Parathyroid adenoma (tissue), 2 donors: Measurements from ENCODE around the gene FSIP1.

Experiments
- H2AFZ ChIP-seq: fragments of 300-600 bp; sonication (generic); one replicate; pipeline ENCODE4 v1.7.0; 2017; ENCODE audit warnings: antibody characterized with exemption, mild to moderate bottlenecking
- H3K27ac ChIP-seq: fragments of 300-600 bp; sonication (generic); one replicate; pipeline ENCODE4 v1.7.0; 2017
- H3K27me3 ChIP-seq: fragments of 300-600 bp; sonication (generic); one replicate; pipeline ENCODE4 v1.7.0; 2017; ENCODE audit warnings: low read length; ENCODE audit not compliant: control insufficient read depth, insufficient read depth
- H3K36me3 ChIP-seq: fragments of 300-600 bp; sonication (generic); one replicate; pipeline ENCODE4 v1.7.0; 2017; ENCODE audit warnings: low read length; ENCODE audit not compliant: control insufficient read depth, insufficient read depth
- H3K4me1 ChIP-seq: fragments of 300-600 bp; sonication (generic); one replicate; pipeline ENCODE4 v1.7.0; 2017; ENCODE audit warnings: control low read depth
- H3K4me2 ChIP-seq: fragments of 300-600 bp; sonication (generic); one replicate; pipeline ENCODE4 v1.7.0; 2017; ENCODE audit warnings: low read length
- H3K4me3 ChIP-seq: fragments of 300-600 bp; sonication (generic); one replicate; pipeline ENCODE4 v1.7.0; 2017; ENCODE audit warnings: low read depth, low read length
- H3K79me2 ChIP-seq: fragments of 300-600 bp; sonication (generic); one replicate; pipeline ENCODE4 v1.7.0; 2017; ENCODE audit warnings: control low read depth
- H3K9ac ChIP-seq: fragments of 300-600 bp; sonication (generic); one replicate; pipeline ENCODE4 v1.7.0; 2017; ENCODE audit warnings: mild to moderate bottlenecking
- H3K9me3 ChIP-seq: fragments of 300-600 bp; sonication (generic); one replicate; pipeline ENCODE4 v1.7.0; 2017; ENCODE audit warnings: low read length; ENCODE audit not compliant: control insufficient read depth
- TF ChIP-seq, protein P1 (sequence below): fragments of 300-600 bp; sonication (generic); IDR thresholded peaks from one replicate; pipeline ENCODE4 v1.7.0; 2017; ENCODE audit warnings: antibody characterized with exemption, mild to moderate bottlenecking
- donor health status: primary hyperparathyroidism.

FSIP1 gene

DNA sequence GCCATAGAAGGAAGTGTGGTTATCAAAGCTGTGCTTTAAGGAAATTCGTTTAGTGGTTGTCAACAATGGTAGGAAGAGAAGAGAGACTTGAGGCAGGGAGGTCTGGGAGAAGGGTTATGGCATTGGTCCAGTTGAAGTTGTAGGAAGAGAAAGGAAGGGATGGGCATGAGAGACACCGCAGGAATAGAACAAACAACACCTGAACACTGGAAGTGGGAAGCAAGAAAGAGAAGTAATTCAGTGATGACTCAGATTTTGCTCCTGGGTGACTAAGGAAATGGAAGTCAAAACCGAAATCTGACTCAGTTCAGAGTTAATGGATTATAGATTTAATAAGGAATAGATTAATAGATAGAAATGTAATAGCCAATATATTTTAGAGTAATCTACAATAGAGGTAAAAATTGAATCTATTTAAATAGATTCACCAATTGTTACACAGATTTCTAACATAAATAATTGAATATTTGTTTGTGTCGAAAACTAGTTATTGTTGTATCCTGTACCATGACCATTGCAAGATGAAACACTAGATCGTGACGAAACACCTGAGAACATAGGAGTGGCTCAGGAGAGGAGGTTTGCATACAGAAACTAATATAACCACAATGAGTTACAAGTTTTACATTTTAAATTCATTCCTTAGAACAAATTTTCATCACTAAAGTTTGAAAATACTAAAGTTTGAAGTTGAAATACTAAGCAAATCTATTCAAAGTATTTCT is 165.7 kb downstream of the FSIP1 start:
- H3K36me3 ChIP-seq: no peaks in the 10 kb centered on the region
- H3K4me1 ChIP-seq: no peaks in the 10 kb centered on the region
- no peaks in the 10 kb centered on the region for H3K9me3 ChIP-seq
- no peak overlapping the region for H3K9ac ChIP-seq
- no peak overlapping the region for H2AFZ ChIP-seq
- H3K27ac ChIP-seq: no peak overlapping the region
- H3K79me2 ChIP-seq: no peaks in the 10 kb centered on the region
- no peak overlapping the region for H3K4me2 ChIP-seq
- TF ChIP-seq, protein P1, sequence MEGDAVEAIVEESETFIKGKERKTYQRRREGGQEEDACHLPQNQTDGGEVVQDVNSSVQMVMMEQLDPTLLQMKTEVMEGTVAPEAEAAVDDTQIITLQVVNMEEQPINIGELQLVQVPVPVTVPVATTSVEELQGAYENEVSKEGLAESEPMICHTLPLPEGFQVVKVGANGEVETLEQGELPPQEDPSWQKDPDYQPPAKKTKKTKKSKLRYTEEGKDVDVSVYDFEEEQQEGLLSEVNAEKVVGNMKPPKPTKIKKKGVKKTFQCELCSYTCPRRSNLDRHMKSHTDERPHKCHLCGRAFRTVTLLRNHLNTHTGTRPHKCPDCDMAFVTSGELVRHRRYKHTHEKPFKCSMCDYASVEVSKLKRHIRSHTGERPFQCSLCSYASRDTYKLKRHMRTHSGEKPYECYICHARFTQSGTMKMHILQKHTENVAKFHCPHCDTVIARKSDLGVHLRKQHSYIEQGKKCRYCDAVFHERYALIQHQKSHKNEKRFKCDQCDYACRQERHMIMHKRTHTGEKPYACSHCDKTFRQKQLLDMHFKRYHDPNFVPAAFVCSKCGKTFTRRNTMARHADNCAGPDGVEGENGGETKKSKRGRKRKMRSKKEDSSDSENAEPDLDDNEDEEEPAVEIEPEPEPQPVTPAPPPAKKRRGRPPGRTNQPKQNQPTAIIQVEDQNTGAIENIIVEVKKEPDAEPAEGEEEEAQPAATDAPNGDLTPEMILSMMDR: no peak
- H3K4me3 ChIP-seq: no peak overlapping the region
- no peaks in the 10 kb centered on the region for H3K27me3 ChIP-seq

DNA sequence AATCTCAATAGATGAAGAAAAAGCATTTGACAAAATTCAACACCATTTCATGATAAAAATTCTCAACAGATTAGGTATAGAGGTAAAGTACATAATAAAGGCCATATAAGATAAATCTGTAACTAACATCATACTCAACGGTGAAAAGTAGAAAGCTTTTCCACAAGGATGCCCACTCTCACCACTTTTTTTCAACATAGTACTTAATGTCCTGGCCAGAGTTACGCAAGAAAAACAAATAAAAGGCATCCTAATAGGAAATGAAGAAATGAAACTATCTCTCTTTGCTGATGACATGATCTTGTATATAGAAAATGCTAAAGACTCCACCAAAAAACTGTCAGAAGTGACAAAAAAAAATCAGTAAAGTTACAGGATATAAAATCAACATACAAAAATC is 168.8 kb downstream of the FSIP1 start:
- Histone ChIP-seq H3K4me3 (no peak overlapping the region), H2AFZ (no peak overlapping the region), H3K79me2 (no peaks in the 10 kb centered on the region), H3K4me1 (no peaks in the 10 kb centered on the region), H3K9me3 (no peaks in the 10 kb centered on the region), H3K4me2 (no peak overlapping the region), H3K9ac (no peak overlapping the region), H3K27me3 (no peaks in the 10 kb centered on the region), H3K27ac (no peak overlapping the region), H3K36me3 (no peaks in the 10 kb centered on the region)
- TF ChIP-seq, protein P1: no peak

DNA sequence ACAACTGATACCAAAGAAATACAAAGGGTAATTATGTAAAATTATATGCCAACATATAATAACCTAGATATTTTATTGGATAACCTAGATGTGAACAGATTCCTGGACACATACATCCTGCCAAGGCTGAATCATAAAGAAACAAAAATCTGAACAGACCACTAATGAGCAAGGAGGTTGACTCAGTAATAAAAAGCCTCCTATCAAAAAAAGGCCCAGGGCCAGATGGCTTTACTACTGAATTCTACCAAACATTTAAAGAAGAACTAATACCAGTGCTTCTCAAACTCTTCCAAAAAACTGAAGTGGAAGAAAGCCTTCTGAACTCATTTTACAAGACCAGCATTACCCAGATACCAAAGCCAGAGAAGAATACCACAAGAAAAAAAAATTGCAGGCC is 169.4 kb downstream of the FSIP1 start:
- Histone ChIP-seq H3K4me2 (no peak overlapping the region), H3K4me3 (no peak overlapping the region), H3K27me3 (no peaks in the 10 kb centered on the region), H3K27ac (no peak overlapping the region), H3K36me3 (no peaks in the 10 kb centered on the region), H3K9ac (no peak overlapping the region), H3K79me2 (no peaks in the 10 kb centered on the region), H3K4me1 (no peaks in the 10 kb centered on the region), H3K9me3 (no peaks in the 10 kb centered on the region), H2AFZ (no peak overlapping the region)
- TF ChIP-seq, protein P1: no peak

DNA sequence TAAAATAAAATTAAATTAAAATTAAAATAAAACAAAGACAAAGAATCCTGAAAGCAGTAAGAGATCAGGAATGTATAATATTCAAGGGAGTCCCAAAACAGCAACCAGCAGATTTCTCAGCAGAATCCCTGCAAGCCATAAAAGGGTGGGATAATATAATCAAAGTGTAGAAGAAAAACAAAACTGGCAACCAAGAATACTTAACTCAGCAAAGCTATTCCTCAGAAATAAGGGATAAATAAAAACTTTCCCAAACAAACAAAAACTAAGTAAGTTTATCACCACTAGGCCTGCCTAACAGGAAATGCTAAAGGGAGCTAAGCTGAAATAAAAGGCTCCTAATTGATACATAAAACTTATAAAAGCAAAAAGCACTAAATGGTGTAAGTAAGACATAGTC is 172.0 kb downstream of the FSIP1 start:
- no peak overlapping the region for H3K9ac ChIP-seq
- no peaks in the 10 kb centered on the region for H3K4me1 ChIP-seq
- TF ChIP-seq, protein P1: no peak
- H3K36me3 ChIP-seq: no peaks in the 10 kb centered on the region
- no peaks in the 10 kb centered on the region for H3K27me3 ChIP-seq
- H2AFZ ChIP-seq: no peak overlapping the region
- H3K4me2 ChIP-seq: no peak overlapping the region
- H3K79me2 ChIP-seq: no peaks in the 10 kb centered on the region
- no peak overlapping the region for H3K4me3 ChIP-seq
- H3K27ac ChIP-seq: no peak overlapping the region
- no peaks in the 10 kb centered on the region for H3K9me3 ChIP-seq
